GM18498 (cell line): ENCODE data around the gene EML5.
A peak's percentile ranks its signal among the peaks of the same experiment; 100 is the strongest.
"Not testable (repeated sequence)": the region's sequence is repeated elsewhere in the genome, so short reads cannot be mapped to it uniquely, and the experiment has no call there.

Experiments
- ATAC-seq: cut with Tn5 transposase; IDR thresholded peaks from one replicate; pipeline ENCODE4 v1.9.1; 2021; ENCODE audit warnings: mild to moderate bottlenecking, moderate library complexity; ENCODE audit not compliant: unreplicated experiment

EML5 gene

DNA sequence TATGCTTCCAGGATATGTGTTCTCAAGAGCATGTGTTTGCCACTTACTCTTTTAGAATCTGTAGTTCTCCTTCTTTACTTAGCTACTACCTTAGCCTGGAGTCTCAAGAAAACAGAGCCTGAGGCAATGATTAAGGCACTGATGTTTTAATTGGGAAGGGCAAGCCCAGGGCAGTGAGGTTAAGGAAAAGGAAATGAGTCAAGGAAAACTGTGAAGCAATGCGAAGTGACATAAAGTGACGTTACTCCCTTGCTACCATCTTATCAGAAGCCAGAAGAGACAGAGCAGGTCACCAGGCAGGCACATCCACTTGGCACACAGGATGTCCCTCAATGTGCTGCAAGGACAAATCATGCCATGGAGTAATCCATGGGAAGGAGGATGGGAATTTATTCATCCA is 11.3 kb upstream of the EML5 start:
- no peak for ATAC-seq

DNA sequence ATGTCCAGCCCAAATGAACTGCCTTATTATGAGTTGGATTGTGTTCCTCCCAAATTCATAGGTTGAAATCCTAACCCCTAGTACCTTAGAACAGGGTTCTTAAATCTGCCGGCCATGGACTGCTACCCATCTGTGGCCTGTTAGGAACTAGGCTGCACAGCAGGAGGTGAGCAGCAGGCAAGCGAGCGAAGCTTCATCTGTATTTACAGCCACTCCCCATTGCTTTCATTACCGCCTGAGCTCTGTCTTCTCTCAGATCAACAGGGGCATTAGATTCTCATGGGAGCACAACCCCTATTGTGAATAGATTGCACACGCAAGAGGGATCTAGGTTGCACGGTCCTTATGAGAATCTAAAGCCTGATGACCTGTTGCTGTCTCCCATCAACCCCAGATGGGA is 9.8 kb upstream of the EML5 start:
- ATAC-seq: no peak

DNA sequence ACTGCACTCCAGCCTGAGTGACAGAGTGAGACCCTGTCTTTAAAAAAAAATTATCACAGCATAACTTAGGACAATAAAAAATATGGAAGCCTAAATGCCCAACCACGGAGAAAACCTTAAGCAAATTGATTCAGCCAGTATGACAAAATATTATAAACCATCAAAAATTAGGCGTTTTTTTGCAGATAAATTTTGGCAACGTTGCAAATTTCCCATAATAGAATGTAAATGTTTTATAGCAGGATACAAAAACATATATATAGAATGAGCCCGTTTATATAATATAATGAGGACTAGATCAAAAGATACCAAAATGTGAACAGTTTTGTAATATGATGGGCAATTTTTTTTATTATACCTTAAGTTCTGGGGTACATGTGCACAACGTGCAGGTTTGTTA is 6.8 kb upstream of the EML5 start:
- ATAC-seq: no peak

DNA sequence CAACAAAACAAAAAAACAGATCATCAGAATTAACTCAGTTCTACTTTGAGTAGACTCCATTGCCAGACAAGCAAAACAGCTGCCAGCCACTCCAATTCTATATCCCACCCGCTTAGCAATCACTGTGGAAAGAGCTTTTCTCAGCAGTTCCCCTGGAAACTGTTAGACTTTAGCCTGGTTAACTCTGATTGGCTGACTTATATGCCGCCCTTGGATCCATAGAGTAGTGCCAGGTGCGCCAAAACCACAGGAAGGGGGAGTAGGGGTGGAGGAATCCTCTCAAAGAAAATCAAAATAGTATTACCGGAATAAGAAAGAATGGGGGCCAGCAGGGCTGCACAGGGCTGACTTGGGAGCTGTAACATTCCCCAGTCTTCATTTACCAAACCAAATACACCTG is 5.4 kb upstream of the EML5 start:
- no peak for ATAC-seq

- ATAC-seq: no peak
Observed at GRCh38 chr14:88793259-88793625, 489 bp upstream of the EML5 start.

- peak; percentile 7 for ATAC-seq
Observed at GRCh38 chr14:88791629-88792472, 902 bp downstream of the EML5 start.

DNA sequence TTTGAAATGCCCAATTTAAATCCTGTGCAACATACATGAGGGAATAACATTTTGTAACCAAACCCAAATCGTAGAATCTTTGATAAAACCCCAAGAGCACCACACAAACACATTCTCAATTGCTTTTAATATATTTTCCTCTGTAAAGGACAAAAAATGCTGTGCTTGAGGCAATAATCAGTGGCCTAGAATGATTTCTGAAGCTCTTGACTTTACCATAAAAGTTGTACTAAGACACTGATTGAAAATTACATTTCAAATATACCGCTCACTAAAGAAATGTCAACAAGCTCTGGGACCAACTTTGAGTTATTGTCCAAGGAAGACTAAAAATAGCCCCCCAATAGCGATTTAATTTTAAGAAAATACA is 1.5 kb downstream of the EML5 start:
- no peak for ATAC-seq

DNA sequence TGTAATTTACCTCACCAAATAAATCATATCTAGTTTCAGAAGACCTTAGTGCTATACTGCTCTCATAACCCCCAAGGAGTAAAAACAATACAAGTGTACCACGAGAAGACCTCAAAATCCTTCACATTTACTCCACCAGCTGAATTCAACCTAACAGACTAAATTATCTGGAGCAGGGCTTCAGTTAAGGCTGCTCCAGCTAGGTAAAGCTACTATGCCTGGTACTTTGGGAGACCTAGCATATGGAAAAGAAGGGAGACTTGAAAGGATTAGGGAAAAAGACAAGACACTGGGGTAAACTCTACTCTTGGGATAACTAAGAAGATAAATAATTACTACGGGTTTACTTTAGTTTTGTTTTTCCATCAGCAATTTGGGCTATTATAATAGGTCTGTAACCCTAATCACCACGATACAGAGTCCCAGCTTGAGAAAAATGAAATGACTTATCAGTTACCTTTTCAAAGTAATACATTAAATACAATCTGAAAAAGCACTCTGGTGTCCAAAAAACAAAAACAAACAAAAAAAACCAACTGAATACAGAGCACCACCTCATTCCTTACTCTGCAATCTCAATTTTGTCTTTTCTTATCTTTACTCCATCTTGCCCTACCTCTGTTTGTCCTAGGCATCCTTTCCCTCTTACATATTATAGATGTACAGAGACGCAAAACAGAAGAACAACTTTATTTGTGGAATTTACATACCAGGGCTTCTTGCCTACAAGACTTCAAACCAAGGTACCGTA is 2.1 kb downstream of the EML5 start:
- no peak for ATAC-seq

GRCh38 chr14:88789573-88789972 is 3.2 kb downstream of the EML5 start:
- not testable (repeated sequence) for ATAC-seq

DNA sequence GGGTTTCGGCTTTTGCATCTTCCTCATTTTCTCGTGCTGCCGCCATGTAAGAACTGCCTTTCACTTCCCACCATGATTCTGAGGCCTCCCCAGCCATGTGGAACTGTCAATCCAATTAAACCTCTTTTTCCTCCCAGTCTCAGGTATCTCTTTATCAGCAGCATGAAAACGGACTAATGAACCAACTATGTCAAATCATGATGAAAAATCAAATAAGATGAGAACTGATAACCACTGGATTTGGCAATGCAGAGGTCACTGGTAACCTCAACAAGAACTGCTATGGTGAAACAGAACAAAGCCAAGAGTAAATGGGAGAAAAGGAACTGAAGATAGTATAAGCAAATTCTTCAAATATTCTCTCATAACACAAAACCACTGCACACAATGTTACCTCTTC is 6.0 kb downstream of the EML5 start:
- no peak for ATAC-seq

DNA sequence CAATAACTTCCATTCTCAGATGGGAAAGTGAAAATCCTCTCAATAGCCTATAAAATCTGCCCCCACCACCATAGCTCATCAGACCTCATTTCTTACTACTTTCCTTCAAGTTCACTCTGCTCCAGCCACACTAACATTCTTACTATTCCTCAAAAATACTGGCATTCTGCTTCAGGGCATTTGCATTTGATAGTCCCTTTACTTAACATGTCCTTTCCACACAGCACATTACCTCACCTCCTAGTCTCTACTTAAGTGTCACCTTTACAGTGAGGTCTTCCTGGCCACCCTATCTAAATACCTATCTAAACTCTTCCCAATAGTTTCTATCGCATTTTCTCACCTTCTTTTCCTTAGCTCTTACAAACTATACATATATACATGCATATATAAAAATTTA is 6.8 kb downstream of the EML5 start:
- no peak for ATAC-seq

DNA sequence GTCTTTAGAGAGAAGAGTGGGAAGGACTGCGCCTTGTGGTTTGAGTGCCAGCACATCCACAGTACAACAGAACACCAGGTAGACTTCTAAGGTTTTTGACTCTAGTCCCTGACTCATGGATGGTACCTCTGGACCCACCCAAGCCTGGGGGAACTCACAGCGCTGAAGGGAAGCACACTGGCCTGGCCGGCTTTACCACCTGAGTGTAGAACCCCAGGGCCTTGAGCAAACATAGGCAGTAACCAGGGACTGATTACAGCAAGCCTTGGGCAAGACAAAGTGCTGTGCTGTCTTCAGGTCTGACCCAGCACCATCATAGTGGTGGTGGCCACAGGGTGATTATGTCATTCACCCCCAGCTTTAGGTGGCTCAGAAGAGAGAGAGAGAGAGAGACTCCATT is 17.2 kb downstream of the EML5 start:
- ATAC-seq: no peak

DNA sequence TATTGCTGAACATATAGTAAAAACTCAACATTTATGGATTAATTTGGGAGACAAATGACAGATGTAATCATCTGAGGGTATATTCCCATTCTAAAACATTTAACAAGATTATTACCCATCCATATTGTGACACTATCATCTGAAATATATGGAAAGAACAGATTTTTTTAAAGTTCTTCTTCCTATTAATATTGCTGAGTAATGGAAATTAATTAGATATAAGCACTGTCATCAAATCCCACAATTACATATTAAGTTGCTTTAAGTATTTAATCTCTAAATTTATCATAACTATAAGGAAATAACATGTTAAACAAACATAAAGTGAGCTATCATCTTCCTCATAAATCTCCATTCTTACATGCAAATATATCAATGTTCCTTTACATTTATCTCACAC is 22.0 kb downstream of the EML5 start:
- no peak for ATAC-seq

GRCh38 chr14:88765130-88765529 is 27.6 kb downstream of the EML5 start:
- ATAC-seq: no peak

GRCh38 chr14:88753873-88754272 is 38.9 kb downstream of the EML5 start:
- ATAC-seq: no peak

DNA sequence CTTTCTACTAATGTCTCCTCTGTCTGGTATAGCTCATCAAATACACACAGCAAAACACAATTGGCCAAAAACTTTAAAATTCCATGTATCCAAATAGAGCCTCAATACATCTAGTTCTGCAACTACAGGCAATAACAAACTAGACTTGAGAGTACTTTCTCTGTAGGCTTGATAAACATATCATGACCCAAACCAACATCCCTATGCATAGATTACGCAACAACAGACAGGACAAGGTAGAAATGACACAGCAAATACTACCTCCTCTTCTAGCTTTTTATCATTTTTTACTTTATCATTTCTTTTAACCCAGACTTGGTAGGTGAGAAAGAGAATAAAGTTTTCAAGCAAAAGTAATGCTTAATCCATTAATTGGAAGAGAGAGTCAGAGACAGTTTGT is 41.8 kb downstream of the EML5 start:
- ATAC-seq: no peak

- ATAC-seq: no peak
Observed at GRCh38 chr14:88750413-88750812, 42.3 kb downstream of the EML5 start.

- ATAC-seq: no peak
Observed at GRCh38 chr14:88749139-88749538, 43.6 kb downstream of the EML5 start.

- no peak for ATAC-seq
Observed at GRCh38 chr14:88748288-88748687, 44.5 kb downstream of the EML5 start.

- ATAC-seq: no peak
Observed at GRCh38 chr14:88746052-88746451, 46.7 kb downstream of the EML5 start.

- no peak for ATAC-seq
Observed at GRCh38 chr14:88737245-88737644, 55.5 kb downstream of the EML5 start.

DNA sequence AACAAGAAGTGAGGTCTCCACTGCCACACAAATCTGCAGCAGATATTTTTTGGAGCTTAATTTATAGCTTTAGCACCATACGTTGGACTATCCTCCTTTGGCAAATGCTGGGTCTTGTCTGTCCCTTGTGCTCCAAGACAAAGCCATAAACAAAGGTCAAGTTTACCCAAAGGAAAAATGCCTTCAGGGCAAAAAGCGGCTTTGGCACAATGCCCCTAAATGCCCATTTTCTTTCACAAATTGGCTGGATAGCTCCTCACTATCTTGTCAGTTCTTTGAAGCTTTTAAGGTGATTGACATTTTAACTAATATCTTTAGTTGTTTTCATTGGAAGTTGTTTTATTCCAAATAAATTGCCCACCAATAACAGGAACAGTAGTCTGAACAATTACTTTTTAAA is 59.6 kb downstream of the EML5 start:
- ATAC-seq: no peak

GRCh38 chr14:88729159-88729558 is 63.6 kb downstream of the EML5 start:
- no peak for ATAC-seq
